Mucosa of descending colon (tissue), 3 donors: Measurements from ENCODE around the gene WNT8B. TPM values are rescaled to one million over a fixed set of nuclear protein-coding genes. Genes with fewer than 3 reads are reported as not detected.

Experiments
- ATAC-seq: fragments of 200-7000 bp; cut with Tn5 transposase; one replicate; pipeline ENCODE4 v1.9.1; 2020; ENCODE audit warnings: mild to moderate bottlenecking, moderate library complexity
- DNase-seq, 3 donors: peaks; one replicate each; pipeline ENCODE4 v3.0.0-alpha.2; 2020
- H3K36me3 ChIP-seq: fragments of 200-600 bp; one replicate; pipeline ENCODE4 v1.8.0; 2021; ENCODE audit warnings: low read depth, mild to moderate bottlenecking
- H3K4me1 ChIP-seq: fragments of 200-600 bp; one replicate; pipeline ENCODE4 v1.8.0; 2021; ENCODE audit warnings: low read depth, mild to moderate bottlenecking
- H3K4me3 ChIP-seq: fragments of 200-600 bp; one replicate; pipeline ENCODE4 v1.8.0; 2021; ENCODE audit warnings: mild to moderate bottlenecking
- H3K9me3 ChIP-seq: fragments of 200-600 bp; one replicate; pipeline ENCODE4 v1.8.0; 2021; ENCODE audit warnings: mild to moderate bottlenecking
- intact Hi-C, 2 donors: fragments of 100-400 bp; cut with DNase I in 1 of 2; cut with micrococcal nuclease in 1 of 2; formaldehyde crosslinking; loops; one replicate each; pipeline versions ENCODE4 v1.11.0 to v1.11.1; 2022; cut with DNase I, micrococcal nuclease
- total RNA-seq, 3 donors: library from RNA; stranded (reverse); fragmentation: NEBNext Ultra II Directional in 2 of 3; extraction: Animal tissue kit (Norgen Biotek cat#: 25700) in 2 of 3; gene quantifications; one replicate each; pipeline versions ENCODE4 v1.2.1 to v1.2.4, GENCODE V29; 2021 to 2023
- TF ChIP-seq, protein P1 (sequence below): fragments of 200-600 bp; IDR thresholded peaks from one replicate; pipeline ENCODE4 v1.8.0; 2022; ENCODE audit warnings: antibody characterized with exemption, mild to moderate bottlenecking
- donor health status: DM: no; HTN: no; CAD: no; lungs with moderate emphysema.
- donor health status: DM: no; HTN: no; CAD: no.
- donor health status: DM: no; HTN: yes; CAD: no.

WNT8B gene
- total RNA-seq, 3 donors from 2014 or later, result not detected

DNA sequence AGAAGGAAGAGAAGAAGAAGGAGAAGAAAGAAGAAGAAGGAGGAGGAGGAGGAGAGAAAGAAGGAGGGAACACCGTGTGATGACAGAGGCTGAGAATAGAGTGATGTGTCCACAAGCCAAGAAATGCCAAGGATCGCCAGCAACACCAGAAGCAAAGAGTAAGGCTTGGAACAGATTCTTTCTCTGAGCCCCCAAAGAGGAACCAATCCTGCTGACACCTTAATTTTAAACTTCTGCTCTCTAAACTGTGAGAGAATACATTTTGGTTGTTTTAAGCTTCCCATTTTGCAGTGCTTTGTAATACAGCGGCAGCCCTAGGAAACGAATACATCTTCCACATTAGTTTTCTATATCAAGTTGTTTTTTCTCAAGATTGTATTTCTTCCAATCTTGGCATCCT, 13.9 kb upstream of the WNT8B start:
- intact Hi-C loops, result no loop called here
- no peaks in the 10 kb centered on the region for H3K9me3 ChIP-seq
- ATAC-seq (no peak), DNase-seq (no peak)
- TF ChIP-seq, protein P1, sequence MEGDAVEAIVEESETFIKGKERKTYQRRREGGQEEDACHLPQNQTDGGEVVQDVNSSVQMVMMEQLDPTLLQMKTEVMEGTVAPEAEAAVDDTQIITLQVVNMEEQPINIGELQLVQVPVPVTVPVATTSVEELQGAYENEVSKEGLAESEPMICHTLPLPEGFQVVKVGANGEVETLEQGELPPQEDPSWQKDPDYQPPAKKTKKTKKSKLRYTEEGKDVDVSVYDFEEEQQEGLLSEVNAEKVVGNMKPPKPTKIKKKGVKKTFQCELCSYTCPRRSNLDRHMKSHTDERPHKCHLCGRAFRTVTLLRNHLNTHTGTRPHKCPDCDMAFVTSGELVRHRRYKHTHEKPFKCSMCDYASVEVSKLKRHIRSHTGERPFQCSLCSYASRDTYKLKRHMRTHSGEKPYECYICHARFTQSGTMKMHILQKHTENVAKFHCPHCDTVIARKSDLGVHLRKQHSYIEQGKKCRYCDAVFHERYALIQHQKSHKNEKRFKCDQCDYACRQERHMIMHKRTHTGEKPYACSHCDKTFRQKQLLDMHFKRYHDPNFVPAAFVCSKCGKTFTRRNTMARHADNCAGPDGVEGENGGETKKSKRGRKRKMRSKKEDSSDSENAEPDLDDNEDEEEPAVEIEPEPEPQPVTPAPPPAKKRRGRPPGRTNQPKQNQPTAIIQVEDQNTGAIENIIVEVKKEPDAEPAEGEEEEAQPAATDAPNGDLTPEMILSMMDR, result no peak
- H3K4me3 ChIP-seq, result no peak overlapping the region
- H3K4me1 ChIP-seq, result no peaks in the 10 kb centered on the region
- H3K36me3 ChIP-seq, result no peaks in the 10 kb centered on the region

DNA sequence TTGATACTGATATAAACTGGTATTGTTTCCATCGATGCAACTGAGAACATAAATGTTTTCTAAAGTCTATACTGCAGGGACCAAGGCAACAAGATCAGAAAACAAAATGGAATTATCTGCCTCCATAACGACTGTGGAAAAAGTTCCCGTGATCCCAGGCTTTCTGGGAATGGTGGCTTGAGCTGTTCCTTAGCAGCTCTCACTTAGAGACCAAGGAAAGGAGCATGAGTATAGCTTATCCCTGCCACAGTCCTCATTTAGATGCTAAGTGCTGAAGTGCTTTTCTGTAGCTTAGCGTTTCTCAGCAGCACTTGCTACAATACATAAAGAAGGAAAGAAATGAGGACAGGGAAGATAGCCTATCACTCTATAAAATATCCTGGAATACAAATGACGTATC, 5.5 kb downstream of the WNT8B start:
- no peak for ATAC-seq
- intact Hi-C loops, result no loop called here

DNA sequence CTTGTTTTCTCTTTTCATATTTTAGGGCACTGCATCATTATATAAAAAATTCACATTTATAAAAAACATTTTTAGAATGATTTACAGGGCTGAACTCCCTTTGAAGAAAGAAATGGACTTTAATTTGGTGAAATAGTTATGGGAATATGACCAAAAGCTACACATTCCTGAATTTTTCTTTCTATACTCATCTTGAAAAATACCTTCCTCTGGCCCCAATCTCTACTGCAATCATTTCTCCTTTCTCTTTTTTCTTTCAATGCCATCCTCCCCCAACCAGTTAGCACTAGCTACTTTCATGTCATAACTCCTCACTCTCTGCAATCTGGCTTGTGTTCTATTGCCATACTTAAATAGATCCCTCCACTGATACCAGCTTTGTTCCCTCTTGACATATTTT, 6.2 kb downstream of the WNT8B start:
- H3K9me3 ChIP-seq, result no peaks in the 10 kb centered on the region
- no peak for ATAC-seq
- TF ChIP-seq, protein P1, result no peak
- intact Hi-C loops, result no loop called here
- H3K4me1 ChIP-seq, result no peaks in the 10 kb centered on the region
- no peak overlapping the region for H3K4me3 ChIP-seq
- no peak for DNase-seq
- no peaks in the 10 kb centered on the region for H3K36me3 ChIP-seq

More for the DNA sequence above, 5.5 kb downstream of the WNT8B start:
- Histone ChIP-seq H3K9me3 (no peaks in the 10 kb centered on the region), H3K4me1 (no peaks in the 10 kb centered on the region), H3K36me3 (no peaks in the 10 kb centered on the region), H3K4me3 (no peak overlapping the region)
- TF ChIP-seq, protein P1, result no peak
- DNase-seq, result no peak

DNA sequence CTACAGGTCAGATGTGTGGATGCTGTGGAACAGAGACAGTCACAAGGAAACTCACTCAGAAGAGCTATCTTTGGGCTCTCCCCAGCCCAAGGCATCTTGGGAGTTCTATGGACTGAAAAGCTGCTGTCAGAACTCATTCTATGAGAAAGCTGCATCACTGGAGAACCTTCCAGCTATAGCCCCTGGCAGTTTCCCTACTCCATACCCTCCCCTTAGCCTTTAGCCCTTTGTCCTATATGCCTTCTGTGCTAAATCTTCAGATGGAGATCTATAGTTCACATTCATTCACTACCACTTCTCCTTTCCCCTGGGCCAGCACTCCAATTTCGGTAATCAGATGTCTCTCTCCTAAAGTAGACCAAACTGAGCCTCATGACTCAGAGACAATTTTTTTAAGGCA, 6.9 kb downstream of the WNT8B start:
- no peaks in the 10 kb centered on the region for H3K4me1 ChIP-seq
- ATAC-seq (no peak), DNase-seq (no peak)
- no peaks in the 10 kb centered on the region for H3K36me3 ChIP-seq
- H3K4me3 ChIP-seq, result no peak overlapping the region
- H3K9me3 ChIP-seq, result no peaks in the 10 kb centered on the region
- intact Hi-C loops, result no loop called here
- TF ChIP-seq, protein P1, result no peak

DNA sequence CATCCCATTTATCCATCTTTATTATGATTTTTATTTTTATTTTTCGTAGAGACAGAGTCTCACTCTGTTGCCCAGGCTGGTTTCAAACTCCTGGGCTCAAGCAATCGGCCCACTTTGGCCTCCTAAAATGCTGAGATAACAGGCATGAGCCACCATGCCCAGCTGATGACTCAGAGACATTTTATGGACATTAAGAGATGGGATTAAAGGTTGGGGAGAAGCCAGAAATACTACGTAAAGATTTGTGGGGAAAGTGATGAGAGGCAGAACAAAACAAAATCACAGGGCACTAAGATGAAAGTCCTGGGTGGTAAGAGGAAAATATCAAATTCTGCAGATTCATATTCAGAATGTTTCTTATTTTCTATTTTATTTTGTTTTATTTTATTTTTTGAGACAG, 7.6 kb downstream of the WNT8B start:
- Histone ChIP-seq H3K36me3 (no peaks in the 10 kb centered on the region), H3K4me3 (no peak overlapping the region), H3K9me3 (no peaks in the 10 kb centered on the region), H3K4me1 (no peaks in the 10 kb centered on the region)
- no peak for DNase-seq
- intact Hi-C loops, result no loop called here
- TF ChIP-seq, protein P1, result no peak
- ATAC-seq, result no peak

DNA sequence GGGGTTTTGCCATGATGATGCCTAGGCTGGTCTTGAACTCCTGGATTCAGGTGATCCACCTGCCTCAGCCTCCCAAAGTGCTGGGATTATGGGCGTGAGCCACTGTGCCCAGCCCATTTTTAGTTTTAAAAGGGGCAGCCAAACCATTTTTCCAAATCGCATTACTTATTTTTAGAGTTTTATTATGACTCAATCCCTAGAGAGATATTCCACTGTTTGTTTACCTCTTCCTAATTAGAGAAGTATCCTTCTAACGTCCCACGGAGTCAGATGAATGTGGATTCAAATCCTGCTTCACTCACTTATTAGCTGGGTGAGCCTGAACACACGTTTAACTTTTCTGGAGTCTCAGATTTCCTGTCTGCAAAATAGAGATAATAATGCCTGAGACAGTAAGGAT, 15.2 kb downstream of the WNT8B start:
- Histone ChIP-seq H3K36me3 (no peaks in the 10 kb centered on the region), H3K4me1 (peaks cover 11% of the 10 kb centered on the region), H3K9me3 (no peaks in the 10 kb centered on the region), H3K4me3 (no peak overlapping the region)
- DNase-seq (no peak), ATAC-seq (no peak)
- TF ChIP-seq, protein P1, result no peak
- intact Hi-C loops, result no loop called here
